Fibroblast of skin of right biceps (primary cell): ENCODE results near the gene GALNT8.
"Not testable (repeated sequence)": the region's sequence is repeated elsewhere in the genome, so short reads cannot be mapped to it uniquely, and the experiment has no call there.

Source experiments
- DNase-seq: peaks from one replicate; pipeline ENCODE4 v3.0.0-alpha.2; 2013

GALNT8 gene, protein sequence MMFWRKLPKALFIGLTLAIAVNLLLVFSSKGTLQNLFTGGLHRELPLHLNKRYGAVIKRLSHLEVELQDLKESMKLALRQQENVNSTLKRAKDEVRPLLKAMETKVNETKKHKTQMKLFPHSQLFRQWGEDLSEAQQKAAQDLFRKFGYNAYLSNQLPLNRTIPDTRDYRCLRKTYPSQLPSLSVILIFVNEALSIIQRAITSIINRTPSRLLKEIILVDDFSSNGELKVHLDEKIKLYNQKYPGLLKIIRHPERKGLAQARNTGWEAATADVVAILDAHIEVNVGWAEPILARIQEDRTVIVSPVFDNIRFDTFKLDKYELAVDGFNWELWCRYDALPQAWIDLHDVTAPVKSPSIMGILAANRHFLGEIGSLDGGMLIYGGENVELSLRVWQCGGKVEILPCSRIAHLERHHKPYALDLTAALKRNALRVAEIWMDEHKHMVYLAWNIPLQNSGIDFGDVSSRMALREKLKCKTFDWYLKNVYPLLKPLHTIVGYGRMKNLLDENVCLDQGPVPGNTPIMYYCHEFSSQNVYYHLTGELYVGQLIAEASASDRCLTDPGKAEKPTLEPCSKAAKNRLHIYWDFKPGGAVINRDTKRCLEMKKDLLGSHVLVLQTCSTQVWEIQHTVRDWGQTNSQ

DNA sequence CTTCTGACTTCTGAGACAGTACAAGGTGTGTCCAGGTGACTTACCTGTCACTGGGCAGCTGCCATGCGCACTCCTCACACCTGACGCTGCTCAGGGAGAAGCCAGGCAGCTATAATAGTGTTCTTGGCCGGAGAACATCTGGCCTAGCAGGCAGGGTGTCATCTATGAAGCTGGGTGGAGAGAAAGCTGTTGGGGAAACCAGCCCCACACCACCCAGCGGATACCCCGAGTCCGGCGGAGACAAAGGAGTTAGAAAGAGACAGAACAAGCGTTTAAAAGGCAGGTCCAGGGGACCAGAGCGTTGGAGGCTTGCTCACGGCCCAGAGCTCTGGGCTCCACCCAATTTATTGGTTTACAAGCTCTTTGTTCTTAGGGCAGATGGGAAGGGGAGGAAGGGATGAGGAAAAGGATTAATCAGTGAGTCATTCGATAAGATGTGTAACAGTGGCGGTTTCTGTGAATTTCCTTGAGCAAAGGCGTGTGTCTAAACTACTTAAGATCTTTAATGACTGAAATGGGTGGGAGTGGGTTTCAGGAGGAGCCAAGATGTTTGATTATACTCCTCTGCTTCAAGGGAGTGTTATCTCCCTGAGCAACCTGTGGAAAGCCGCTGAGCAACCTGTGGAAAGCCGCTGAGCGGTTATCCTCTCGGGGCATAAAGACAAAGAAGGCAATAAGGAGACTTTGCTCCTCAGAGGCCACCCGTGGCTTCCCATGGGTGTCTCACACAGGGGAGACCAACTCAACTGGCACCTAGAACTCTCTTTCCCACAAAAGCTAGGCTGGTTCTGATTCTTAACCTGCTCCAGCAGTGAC is at the start of gene GALNT8:
GALNT8 (plus strand) TSS at position 580 of the 816 bp plus-strand sequence. CDS start 278 bp downstream, outside the sequence.
- no peak for DNase-seq

DNA sequence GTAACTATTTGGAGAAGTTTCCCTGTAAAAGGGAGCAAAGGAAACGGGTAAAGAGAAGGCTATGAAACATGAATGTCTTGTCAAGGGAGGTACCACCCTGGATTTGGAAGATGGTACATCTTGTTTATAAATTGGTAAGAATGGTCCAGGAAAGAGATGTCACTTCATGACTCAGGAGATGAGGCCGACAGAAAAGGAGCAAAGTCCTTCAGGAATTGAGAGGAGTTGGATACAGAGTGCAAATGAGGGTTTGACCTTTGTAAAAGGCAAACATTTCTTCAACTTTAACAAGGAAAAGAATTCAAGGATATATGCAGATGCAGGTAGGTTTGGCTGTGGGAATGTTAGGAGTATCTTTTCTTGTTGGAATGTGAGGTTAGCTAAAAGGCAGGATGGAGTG is 40.5 kb upstream of the GALNT8 start:
- DNase-seq: no peak

DNA sequence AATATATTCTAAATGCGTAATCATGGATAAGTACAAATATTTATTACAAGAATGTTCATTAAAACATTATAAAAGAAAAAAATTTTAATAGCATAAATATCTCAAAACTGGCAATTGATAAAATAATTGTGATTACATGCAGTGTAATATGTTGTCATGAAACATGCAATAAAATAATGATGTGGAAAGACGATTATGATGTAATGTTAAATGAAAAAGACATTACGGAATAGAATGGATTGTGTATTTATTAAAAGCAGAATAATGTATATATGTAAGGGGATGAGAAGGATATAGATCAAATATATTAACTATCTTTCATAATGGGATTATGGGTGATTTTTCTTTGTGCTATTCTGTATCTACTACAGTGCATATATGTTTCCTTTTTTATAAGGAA is 38.5 kb upstream of the GALNT8 start:
- DNase-seq: no peak

DNA sequence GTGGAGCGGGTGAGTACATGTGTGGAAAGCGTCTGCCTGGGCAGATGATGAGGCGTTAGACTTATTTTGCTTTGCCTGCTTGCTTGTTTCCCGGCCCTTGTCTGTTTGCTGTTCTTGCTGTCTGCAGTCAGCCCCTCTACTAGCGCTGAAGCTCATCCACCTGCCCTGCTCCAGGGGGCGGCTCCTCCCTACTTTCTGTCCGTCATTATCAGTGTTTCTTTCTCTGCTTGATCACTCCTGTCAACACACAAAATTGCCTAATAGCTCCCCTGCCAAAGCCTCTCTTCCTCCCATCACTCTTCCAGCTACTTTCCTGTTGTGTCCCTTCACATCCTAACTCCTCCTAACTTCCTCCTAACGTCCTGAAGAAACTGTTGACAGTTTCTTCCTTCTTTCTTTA is 34.9 kb upstream of the GALNT8 start:
- DNase-seq: no peak

DNA sequence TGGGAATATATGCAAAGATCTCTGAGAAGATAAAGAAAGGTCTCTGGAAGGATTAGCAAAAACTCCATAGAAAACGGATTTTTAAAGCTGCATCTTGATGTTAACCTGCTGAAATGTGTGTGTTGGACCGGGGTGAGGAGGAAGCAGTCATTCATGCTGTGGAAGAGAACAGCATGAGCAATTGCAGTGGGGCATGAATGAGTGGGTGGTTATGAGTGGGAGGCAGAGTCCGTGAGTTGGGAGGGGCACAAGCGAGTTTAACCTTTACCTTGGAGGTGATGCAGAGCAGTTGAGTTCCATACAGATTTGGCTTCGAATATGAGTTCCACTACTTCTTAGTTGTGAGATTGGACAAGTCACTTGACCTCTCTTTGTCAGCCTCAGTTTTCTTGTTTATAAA is 29.4 kb upstream of the GALNT8 start:
- DNase-seq: no peak

DNA sequence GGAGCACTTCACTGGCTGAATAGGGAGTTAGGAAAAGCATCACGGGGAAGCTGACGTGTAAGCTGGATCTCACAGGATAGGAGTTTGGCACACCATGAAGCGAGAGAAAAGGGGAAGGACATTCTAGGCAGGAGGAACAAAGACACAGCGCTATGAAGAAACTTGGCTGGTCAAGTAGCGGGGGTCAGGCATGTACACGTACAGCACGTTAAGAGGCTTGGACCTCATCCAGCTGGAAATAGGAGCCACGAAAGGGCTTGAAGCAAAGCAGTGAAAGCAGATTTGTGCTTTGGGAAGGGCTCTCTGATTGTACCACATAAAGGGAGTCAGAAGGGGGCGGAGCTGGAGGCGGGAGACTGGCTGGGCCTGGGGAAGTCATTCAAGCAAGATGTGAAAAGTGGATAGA is 19.6 kb upstream of the GALNT8 start:
- peak; percentile 61 for DNase-seq

DNA sequence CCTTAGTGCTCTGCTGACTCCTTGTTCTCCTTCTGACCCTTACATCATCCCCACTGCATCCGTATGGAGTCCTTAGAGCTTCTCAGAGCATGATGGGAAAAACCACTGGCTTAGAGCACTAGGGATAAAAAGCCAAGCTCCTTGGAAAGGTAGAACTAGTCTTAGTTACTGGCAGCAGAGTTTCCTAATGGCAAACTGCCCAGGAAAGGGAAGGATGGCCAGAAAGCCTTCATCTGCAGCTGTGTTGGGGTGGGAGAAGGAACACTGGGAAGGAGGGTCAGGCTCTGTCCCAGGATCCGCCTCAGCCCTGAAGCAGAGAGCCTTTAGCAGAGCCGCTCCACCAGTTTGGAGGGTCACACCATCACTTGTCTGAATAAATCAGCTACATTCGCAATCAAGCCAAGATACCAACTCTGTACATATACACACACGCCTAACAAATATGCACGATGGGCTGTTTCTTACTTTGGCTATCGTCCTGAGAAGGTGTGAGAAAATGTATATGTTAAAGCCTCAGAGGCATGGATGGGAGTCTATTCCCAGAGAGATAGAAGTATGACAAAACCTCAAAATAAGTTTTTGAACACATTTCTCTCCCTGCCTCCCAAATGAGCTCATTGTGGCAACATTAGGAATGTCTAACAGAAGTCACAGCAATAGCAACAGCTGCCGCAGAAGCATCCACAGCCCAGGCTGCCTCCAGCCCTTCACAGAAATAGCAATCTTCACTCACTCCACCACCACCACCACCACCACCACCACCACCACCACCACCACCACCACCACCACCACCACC is 18.6 kb upstream of the GALNT8 start:
- peak; percentile 33 for DNase-seq

DNA sequence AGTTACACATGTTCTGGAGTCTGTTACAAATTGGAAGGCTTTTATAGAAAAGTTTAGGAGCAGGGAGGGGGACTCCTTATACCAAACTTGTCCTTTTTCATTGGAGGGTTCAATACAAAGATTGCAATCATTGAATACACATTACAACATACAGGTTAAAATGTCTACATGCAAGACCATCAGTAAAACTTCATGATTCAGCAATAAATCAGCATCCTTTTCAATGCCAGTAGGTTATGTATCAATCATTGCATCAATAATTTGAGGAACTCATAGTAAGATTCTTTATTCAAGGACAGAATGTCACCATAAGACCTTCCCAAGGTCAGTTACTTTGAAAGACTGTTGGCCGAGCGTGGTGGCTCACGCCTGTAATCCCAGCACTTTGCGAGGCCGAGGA is 16.5 kb upstream of the GALNT8 start:
- DNase-seq: no peak

DNA sequence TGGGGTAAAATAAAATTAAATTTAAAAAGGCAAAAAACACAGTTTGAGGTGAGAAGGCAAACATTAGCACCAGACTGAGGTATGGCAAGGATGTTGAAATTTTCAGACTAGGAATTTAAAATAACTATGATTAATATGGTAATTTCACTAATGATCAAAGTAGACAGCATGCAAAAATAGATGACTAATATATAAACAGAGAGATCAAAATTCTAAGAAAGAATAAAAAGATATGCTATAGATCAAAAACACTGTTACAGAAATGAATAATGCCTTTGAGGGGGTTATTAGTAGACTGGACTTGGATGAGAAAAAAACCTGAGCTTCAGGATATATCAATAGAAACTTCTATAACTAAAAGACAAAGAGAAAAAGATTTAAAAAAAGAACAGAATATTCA is 14.4 kb upstream of the GALNT8 start:
- DNase-seq: no peak

DNA sequence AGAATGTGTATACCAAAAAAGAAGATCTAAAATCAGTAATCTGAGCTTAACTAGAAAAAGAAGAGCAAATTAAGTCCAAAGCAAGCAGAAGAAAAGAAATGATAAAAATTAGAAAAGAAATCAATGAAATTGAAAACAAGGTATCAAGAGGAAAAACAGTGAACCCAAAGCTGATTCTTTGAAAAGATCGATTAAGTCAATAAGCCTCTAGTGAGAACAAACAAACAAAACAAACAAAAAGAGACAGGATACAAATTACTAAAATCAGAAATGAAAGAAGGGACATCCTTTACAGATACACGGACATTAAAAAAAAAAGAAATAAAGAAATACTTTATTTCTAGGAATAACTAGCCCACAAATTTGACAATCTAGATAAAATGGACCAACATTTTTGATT is 12.9 kb upstream of the GALNT8 start:
- DNase-seq: no peak

DNA sequence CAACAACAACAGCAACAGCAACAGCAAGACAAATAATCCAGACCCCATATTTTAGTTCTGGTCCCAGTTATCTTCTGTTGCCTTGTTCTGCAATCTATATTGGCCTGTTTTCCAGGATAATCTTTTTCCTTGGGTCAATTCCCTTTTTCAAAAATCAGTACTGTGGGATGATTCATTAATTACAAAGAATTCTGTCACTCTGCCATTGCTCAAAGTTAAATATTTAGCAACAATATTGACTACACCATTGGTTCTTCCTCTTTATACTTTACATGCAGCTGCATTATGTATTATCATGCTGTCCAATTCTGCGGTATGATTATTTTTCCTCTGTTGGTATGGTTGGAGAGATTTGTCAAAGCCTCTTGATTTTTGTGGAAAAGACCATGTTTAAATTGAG is 10.1 kb upstream of the GALNT8 start:
- DNase-seq: no peak

DNA sequence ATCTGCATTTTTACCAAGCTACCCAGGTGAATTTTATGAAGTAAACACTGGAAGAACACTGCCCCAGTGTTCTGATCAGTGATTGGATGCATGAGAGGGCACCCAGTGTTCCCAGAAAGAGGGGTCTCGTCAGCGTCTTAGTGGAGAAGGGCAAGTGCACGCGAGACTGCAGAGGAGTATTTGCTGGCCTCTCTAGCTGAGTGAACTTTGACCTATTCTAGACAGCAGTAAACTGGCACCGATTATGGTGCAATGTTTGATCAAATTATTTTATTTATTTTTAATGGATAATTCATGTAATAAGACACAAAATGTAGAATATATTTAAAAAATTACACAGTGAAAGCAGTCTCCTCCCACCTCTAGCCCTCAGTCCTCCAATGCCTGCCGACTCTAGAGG is 5.3 kb upstream of the GALNT8 start:
- no peak for DNase-seq

DNA sequence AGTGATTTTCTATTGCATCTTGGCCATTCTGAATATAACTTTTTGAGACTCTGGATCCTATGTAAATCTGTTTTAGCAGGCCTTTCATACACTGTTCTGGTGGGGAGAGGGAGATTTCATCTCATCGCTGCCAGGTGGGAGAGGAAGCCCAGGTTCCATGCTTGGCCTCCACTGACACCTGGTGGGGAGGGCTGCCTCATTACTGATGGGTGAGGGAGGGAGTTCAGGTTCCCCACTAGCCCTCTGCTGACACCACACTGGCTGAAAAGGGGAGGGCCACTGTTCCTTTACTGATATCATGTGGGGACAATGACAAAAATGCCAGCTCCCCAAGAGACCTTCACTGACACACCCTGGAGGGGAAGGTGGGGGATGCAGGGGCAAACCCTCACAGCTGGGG is 2.4 kb upstream of the GALNT8 start:
- no peak for DNase-seq

DNA sequence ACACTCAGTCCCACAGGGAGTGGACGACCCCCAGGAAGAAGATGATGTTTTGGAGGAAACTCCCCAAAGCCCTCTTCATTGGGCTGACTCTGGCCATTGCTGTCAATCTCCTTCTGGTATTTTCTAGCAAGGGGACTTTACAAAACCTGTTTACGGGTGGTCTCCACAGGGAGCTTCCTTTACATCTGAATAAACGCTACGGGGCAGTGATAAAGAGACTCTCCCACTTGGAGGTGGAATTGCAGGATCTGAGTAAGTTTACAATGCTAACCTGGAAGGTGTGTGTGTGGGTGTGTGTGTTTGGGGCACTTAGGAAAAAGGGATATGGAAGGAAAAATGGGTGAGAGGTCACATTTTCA is 416 bp downstream of the GALNT8 start:
- DNase-seq: no peak

DNA sequence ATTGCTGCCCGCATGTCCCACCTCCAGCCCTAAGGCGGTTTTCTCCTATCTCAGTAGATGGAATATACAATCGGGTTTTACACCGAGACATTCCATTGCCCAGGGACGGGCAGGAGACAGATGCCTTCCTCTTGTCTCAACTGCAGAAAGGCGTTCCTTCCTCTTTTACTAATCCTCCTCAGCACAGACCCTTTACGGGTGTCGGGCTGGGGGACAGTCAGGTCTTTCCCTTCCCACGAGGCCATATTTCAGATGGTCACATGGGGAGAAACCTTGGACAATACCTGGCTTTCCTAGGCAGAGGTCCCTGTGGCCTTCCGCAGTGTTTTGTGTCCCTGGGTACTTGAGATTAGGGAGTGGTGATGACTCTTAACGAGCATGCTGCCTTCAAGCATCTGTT is 1.4 kb downstream of the GALNT8 start:
- DNase-seq: not testable (repeated sequence)

DNA sequence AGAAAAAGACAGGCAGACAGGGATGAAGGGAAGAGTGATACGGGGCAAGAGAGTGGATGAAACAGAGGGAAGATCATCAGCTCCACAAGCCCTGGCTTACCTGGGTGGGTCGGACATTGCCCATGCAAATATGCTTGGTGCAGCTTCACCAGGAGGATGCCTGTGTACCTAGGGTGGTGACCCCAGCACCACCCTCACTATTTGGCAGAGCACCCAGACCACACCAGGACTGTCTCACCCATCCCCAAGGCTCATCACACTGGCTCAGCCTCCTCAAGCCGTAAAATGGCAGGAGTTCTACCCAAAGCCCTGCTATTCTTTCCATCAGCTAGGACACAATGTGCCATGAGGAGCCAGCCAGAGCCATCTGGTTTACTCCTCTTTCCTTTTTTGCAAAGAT is 3.0 kb downstream of the GALNT8 start:
- DNase-seq: no peak

DNA sequence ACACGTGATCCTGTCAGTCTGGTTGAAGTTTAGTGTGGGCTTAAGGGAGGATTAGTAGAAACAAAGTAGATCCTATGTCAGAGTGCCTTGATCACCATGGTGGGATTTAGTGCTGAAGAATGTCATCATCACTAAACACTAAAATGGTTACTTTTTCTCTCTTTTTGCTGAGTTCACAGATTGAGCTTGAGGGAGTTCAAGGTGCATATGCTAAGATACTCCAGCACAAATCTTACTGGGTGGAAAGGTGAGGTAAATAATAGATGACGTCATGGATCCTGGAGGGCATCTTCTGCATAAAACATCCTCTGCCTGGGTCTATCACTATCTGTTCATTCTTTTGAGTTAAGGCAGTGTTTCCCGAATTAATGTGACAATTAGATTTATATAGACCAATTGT is 4.9 kb downstream of the GALNT8 start:
- no peak for DNase-seq

DNA sequence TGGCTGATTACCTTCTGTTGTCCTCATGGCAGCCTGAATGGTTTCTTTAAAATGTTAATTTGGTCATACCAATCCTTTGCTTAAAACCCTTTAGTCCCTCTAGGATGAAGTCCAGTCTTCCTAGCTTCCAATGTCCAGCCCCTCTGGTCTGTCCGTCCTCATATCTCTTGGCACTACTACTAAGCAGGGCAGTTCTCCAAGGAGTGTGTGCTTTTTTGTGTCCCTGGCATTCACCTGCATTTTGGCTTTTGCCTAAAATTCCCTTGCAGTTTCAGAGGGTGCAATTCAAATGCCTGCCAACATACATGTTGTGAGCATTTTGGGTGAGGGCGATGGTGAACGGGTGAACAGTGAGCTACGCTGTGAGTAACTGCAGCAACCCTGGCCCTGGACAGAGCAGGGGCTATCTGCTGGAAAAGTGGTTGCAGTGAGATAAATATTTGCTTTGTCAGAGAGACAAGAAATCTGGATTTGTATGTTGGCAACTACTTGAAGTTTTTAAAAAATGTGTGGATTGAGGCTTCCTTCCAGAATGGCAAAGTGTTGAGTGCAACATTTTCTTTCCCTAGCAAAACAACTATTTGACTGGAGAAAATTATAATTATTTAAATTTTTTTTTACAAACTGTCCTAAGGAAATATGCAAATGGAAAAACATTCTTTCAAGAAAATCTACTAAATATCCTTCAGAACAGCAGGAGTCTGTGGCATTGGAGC is 14.6 kb downstream of the GALNT8 start:
- no peak for DNase-seq

DNA sequence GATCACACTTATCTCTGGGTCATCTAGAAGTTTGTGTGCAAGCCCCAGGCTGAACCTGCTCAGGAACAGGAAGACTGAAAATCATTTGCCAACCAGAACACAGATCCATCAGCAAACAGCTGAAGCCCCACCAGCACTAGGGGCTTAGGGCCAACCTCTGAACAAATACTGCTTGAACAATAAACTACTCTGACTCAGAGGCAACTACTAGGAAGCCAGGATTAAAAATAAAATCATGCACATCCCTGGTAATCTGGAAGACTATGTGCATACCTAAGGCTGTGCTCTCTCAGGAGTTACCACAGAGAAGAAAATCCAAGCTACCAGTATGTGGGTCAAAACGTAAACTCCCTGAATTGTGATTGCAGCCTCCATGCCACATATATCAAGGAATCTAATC is 15.9 kb downstream of the GALNT8 start:
- DNase-seq: no peak

DNA sequence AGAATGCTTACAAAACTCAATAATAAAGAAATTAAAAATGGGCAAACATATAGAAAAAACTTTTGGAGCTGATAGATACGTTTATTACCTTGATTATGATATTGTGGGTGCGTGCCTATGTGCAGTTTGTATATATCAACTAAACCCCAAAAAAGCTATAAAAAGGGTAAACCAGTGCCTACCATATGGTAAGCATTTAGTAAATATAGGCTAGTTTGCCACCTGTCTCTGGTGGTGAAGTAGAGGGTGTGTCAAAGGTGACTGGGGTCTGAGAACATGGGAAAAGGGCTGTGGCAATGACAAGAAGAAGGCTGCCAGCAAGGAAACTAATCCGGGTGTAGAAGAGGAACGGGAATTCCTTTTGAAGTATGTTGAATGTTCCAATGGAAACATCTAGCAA is 18.3 kb downstream of the GALNT8 start:
- no peak for DNase-seq

DNA sequence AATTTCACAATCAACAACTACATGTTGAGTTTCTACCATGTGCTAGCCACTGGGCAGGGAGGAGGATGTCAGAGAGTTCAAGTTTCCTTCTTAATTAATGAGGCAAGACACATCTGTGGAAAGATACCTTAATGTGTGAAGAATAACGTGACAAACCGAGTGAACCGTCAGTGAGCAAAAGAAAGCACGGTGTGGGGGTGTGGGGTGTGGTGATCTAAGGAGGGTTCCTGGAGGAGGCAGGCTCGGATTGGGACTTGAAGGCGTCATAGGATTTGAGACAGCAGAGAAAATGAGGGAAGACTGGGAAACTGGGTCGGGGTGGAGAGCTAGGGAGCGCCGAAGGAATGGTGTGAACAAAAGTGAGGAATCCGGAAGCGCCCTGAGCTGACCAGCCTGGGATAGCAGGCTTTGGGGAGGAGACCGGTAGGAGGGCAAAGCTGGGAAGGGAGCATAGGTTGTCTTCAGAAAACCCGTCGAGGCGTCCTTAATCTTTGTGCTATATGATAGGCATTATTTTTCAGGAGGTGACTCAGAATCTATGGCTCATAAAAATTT is 22.3 kb downstream of the GALNT8 start:
- no peak for DNase-seq

DNA sequence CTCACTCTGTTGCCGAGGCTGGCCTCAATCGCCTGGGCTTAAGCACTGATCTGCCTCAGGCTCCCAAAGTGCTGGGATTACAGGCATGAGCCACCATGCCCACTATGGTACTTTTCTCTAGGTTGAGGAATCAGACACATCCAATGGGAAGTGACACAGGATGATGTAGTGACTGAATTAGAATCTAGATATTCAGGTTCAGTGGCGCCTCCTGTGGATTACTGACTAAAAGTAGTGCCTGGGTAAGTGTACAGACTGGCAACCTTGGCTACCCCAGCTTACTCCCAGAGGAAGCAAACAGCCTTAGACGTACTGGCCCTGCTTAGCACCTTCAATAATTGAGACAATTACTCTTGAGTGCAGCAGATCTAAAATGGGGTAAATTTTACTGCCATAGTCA is 22.8 kb downstream of the GALNT8 start:
- no peak for DNase-seq
